Thyroid gland (tissue), 4 donors: ENCODE measurements around the gene IGDCC3.

Source experiments
- POLR2A ChIP-seq, 2 donors: fragments of 450-650 bp; IDR thresholded peaks; one replicate each; pipeline ENCODE4 v1.6.1; 2017; ENCODE audit warnings: antibody characterized with exemption in 2 of 2, mild to moderate bottlenecking in 2 of 2, moderate library complexity in 1 of 2
- TF ChIP-seq, protein P1 (sequence below), 6 experiments: fragments of 200-600 bp in 3 of 6; fragments of 450-650 bp in 3 of 6; sonication (generic) in 3 of 6; IDR thresholded peaks; one replicate each; pipeline ENCODE4 v1.5.1; 2016 to 2019; ENCODE audit warnings: antibody characterized with exemption in 6 of 6, mild to moderate bottlenecking in 2 of 6, inconsistent platforms in 1 of 6, moderate library complexity in 1 of 6

DNA sequence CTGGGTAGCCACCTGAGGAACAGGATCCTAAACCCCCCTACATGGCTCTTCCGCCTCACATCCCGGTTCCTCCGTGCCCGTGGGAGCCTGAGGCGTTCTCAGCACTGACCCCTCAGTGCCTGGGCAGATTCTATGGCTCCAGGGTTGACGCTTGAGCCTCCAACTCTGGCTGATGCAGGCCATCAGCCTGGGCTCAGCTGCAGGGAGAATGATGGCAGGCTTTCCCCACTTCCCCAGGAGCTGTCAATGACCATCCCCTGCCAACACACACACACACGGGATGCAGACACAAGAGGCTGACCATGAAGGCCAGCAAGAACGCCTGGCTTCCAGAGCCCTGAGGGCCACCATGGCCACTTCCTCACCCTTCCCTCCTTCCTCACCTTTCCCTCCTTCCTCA is 15.8 kb upstream of the IGDCC3 start:
- TF ChIP-seq, protein P1, sequence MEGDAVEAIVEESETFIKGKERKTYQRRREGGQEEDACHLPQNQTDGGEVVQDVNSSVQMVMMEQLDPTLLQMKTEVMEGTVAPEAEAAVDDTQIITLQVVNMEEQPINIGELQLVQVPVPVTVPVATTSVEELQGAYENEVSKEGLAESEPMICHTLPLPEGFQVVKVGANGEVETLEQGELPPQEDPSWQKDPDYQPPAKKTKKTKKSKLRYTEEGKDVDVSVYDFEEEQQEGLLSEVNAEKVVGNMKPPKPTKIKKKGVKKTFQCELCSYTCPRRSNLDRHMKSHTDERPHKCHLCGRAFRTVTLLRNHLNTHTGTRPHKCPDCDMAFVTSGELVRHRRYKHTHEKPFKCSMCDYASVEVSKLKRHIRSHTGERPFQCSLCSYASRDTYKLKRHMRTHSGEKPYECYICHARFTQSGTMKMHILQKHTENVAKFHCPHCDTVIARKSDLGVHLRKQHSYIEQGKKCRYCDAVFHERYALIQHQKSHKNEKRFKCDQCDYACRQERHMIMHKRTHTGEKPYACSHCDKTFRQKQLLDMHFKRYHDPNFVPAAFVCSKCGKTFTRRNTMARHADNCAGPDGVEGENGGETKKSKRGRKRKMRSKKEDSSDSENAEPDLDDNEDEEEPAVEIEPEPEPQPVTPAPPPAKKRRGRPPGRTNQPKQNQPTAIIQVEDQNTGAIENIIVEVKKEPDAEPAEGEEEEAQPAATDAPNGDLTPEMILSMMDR (IDR thresholded peaks at IDR 0.05): no peak
- TF ChIP-seq POLR2A (IDR thresholded peaks at IDR 0.05): no peak
